Sciatic nerve (tissue), 2 donors: ENCODE results near the gene F8. TPM values are rescaled to one million over a fixed set of nuclear protein-coding genes. Genes with fewer than 3 reads are reported as not detected.

Source experiments
- ATAC-seq: fragments of 200-7000 bp; cut with Tn5 transposase; one replicate; pipeline ENCODE4 v1.9.1; 2020; ENCODE audit warnings: mild to moderate bottlenecking, moderate library complexity
- DNase-seq: peaks from one replicate; pipeline ENCODE4 v3.0.0-alpha.2; 2020; ENCODE audit warnings: low spot score
- intact Hi-C: fragments of 100-400 bp; cut with DNase I; formaldehyde crosslinking; loops from one replicate; pipeline ENCODE4 v1.14.2; 2022
- microRNA-seq: library from miRNA; unstranded; fragments of <30 nt; microRNA quantifications from one replicate; pipeline ENCODE4 v1.2.0, GENCODE V29; 2020
- total RNA-seq: library from RNA; stranded (reverse); fragmentation: NEBNext Ultra II Directional; extraction: Animal tissue kit (Norgen Biotek cat#: 25700); gene quantifications from one replicate; pipeline ENCODE4 v1.2.1, GENCODE V29; 2021
- donor health status: DM: no; HTN: no; CAD: no.
- donor health status: DM: no; HTN: no; CAD: no.

The F8 gene
- total RNA-seq, 1 donor from 2014 or later = 63.0 TPM

GRCh38 chrX:154804957-154805695 lies 217.4 kb downstream of the F8 start, which contains the start of gene MPP1:
Gene MPP1 (minus strand): TSS chrX:154805485. CDS start chrX:154805373, 112 bp downstream.
- peak; percentile 83 for DNase-seq
- intact Hi-C loops = loop anchor here (1.0 kb wide), 1 partner anchor 35 kb away; no protein-coding TSS in a partner anchor
- ATAC-seq = peak; percentile 98

DNA sequence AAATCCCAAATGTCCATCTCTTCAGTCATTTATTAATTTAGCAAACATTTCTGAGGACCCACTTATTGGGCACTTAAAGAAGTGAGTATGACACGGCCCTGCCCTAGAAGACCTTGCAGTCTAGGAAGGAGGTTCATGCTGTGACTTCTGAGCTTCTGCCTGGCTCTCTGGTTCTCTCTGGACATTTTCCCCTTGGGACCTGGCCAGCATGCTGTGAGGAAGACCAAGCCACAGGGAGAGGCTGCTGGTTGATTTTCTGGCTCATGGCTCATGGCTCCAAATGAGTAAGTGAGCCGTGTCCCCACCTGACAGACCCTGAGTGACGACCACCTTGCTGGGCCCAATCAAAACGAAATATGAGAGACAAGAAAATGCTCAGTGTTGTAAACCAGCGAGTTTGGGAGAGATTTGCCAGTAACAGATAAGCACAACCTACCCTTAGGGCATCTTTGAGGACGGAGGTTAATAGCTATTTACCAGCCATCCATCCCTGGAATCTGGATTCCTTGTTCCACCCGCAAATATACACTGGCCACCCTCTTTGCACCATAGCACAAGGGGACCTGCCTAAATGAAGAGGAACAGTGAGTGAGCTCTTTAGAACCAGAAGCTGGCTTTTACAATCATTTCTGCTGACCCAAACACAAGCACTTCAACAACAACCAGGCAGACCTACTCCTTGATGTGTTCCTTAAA lies 218.1 kb downstream of the F8 start:
- intact Hi-C loops = loop anchor here (1.0 kb wide), 1 partner anchor 36 kb away; no protein-coding TSS in a partner anchor
- DNase-seq (no peak), ATAC-seq (no peak)

- ATAC-seq = no peak
These were observed 219.6 kb downstream of the F8 start for GRCh38 chrX:154802947-154803346.

GRCh38 chrX:154800478-154801210 lies 221.9 kb downstream of the F8 start:
- ATAC-seq (no peak), DNase-seq (no peak)
- intact Hi-C loops = no loop called here

More at GRCh38 chrX:154802947-154803346, 219.6 kb downstream of the F8 start:
- DNase-seq = no peak
- intact Hi-C loops = no loop called here

GRCh38 chrX:154799556-154800348 lies 222.8 kb downstream of the F8 start:
- no peak for ATAC-seq
- no peak for DNase-seq
- intact Hi-C loops = no loop called here

DNA sequence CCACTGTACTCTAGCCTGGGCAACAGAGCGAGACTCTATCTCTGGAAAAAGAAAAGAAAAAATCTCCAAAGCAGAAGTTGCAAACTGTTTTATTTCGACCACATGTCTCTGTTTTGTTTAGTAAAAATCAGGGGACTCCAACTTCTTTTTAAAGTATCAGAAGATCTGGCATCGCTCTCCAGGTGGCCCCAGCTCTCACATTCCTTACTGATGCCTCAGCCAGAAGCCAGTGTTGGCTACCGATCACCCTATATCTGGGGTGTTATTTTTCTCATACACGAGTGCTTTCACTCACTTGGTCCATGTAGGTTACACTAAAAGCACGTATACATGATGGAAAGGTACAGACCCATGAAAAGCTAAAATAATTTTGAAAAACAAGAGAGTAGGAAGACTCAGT lies 225.5 kb downstream of the F8 start:
- intact Hi-C loops = no loop called here
- DNase-seq = no peak
- no peak for ATAC-seq

DNA sequence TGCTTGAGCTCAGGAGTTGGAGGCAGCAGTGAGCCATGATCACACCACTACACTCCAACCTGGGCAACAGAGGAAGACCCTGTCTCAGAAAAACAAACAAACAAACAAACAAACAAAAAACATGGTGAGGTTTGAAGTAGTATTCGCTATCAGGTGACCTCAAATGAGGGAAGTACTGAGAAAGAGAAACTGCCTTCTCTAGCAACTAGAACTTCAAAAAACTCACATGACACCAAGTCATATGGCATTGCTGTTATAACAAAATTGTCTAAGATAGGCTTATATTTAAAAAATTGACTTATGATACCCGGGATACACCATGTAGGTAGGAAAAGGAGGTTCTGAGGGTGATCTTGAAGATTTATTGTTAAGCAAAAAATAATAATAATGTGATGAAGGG lies 227.5 kb downstream of the F8 start:
- intact Hi-C loops = no loop called here
- no peak for DNase-seq
- no peak for ATAC-seq

- no peak for ATAC-seq
- intact Hi-C loops = no loop called here
- no peak for DNase-seq
These were observed 229.3 kb downstream of the F8 start for GRCh38 chrX:154793084-154793795.

DNA sequence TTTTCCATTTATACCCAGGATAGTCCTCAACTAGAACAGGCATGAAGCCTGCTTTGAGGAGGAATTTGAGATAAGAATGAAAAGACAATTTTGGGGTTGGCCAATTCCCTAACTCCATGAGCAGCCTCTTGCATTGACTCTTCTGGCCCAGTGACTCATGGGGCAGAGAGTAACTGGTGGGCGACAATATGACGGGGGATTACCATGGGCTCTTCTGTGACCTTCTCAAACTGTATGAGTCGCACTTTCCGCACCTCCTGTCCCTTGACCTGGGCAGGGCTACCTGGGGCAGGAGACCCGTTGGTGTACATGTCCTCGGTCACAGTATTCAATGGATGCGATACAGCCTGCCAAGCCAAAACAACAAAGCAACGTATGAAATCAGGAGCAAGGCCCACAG lies 230.6 kb downstream of the F8 start:
- ATAC-seq (no peak), DNase-seq (no peak)
- intact Hi-C loops = no loop called here

- ATAC-seq (no peak), DNase-seq (no peak)
- intact Hi-C loops = no loop called here
These were observed 231.1 kb downstream of the F8 start for GRCh38 chrX:154791467-154791866.

Small RNAs within 50 kb of the gene (microRNA-seq; reads per million reads assigned to microRNA genes)
- not detected for gene MIR1184-1

Other genes starting within 250 kb of the F8 start
- 52.0 TPM for gene MPP1, start 217.2 kb downstream of the F8 start, total RNA-seq
- not detected for gene SMIM9, start 188.1 kb downstream of the F8 start, total RNA-seq
- 24.1 TPM for gene F8A1, start 136.4 kb downstream of the F8 start, total RNA-seq
- 94.6 TPM for gene FUNDC2, start 4.1 kb upstream of the F8 start, total RNA-seq
- 3.9 TPM for gene CMC4, start 48.4 kb upstream of the F8 start, total RNA-seq
- gene MTCP1, start 48.4 kb upstream of the F8 start, total RNA-seq = 22.9 TPM
- gene BRCC3, start 48.8 kb upstream of the F8 start, total RNA-seq = 12.3 TPM
- gene VBP1, start 193.7 kb upstream of the F8 start, total RNA-seq = 30.9 TPM
- 0.58 TPM for gene RAB39B, start 241.8 kb upstream of the F8 start, total RNA-seq